Glutamatergic neuron (in vitro differentiated cells): ENCODE measurements around the gene BCL7A. TPM values are rescaled to one million over a fixed set of nuclear protein-coding genes. Genes with fewer than 3 reads are reported as not detected.

Experiments used
- DNase-seq: peaks from one replicate; pipeline ENCODE4 v3.0.0; 2022
- H3K27ac Mint-ChIP-seq: one replicate; pipeline ENCODE4 v1.8.0; 2020; ENCODE audit warnings: mild to moderate bottlenecking, mixed read lengths, inconsistent platforms; ENCODE audit not compliant: unreplicated experiment
- H3K27me3 Mint-ChIP-seq: one replicate; pipeline ENCODE4 v1.8.0; 2020; ENCODE audit warnings: mild to moderate bottlenecking, moderate library complexity, mixed read lengths, inconsistent platforms; ENCODE audit not compliant: unreplicated experiment
- H3K36me3 Mint-ChIP-seq: one replicate; pipeline ENCODE4 v1.8.0; 2020; ENCODE audit warnings: mild to moderate bottlenecking, mixed read lengths, inconsistent platforms; ENCODE audit not compliant: unreplicated experiment
- H3K4me1 Mint-ChIP-seq: one replicate; pipeline ENCODE4 v1.8.0; 2020; ENCODE audit warnings: mild to moderate bottlenecking, low read depth, mixed read lengths, inconsistent platforms; ENCODE audit not compliant: unreplicated experiment
- H3K4me3 Mint-ChIP-seq: one replicate; pipeline ENCODE4 v1.8.0; 2020; ENCODE audit warnings: mild to moderate bottlenecking, mixed read lengths, inconsistent platforms; ENCODE audit not compliant: unreplicated experiment
- H3K9me3 Mint-ChIP-seq: one replicate; pipeline ENCODE4 v1.8.0; 2020; ENCODE audit warnings: mild to moderate bottlenecking, moderate library complexity, mixed read lengths, inconsistent platforms; ENCODE audit not compliant: unreplicated experiment
- total RNA-seq: library from RNA; stranded (reverse); fragmentation: NEBNext Ultra II Directional; extraction: Animal tissue kit (Norgen Biotek cat#: 25700); gene quantifications from one replicate; pipeline ENCODE4 v1.2.1, GENCODE V29; 2021; ENCODE audit not compliant: unreplicated experiment
- TF ChIP-seq, protein P1 (sequence below): fragments of 200-600 bp; sonication (generic); IDR thresholded peaks from one replicate; pipeline ENCODE4 v1.5.0; 2021; ENCODE audit not compliant: partially characterized antibody, unreplicated experiment

The BCL7A gene
- total RNA-seq, 1 donor from 2014 or later, result 148 TPM

- Mint-ChIP-seq H3K27me3 (peaks cover 12% of the 10 kb centered on the region), H3K36me3 (peaks cover 7% of the 10 kb centered on the region), H3K4me3 (no peak overlapping the region), H3K27ac (no peak overlapping the region), H3K4me1 (peaks cover 60% of the 10 kb centered on the region), H3K9me3 (peaks cover 19% of the 10 kb centered on the region)
- TF ChIP-seq, protein P1, sequence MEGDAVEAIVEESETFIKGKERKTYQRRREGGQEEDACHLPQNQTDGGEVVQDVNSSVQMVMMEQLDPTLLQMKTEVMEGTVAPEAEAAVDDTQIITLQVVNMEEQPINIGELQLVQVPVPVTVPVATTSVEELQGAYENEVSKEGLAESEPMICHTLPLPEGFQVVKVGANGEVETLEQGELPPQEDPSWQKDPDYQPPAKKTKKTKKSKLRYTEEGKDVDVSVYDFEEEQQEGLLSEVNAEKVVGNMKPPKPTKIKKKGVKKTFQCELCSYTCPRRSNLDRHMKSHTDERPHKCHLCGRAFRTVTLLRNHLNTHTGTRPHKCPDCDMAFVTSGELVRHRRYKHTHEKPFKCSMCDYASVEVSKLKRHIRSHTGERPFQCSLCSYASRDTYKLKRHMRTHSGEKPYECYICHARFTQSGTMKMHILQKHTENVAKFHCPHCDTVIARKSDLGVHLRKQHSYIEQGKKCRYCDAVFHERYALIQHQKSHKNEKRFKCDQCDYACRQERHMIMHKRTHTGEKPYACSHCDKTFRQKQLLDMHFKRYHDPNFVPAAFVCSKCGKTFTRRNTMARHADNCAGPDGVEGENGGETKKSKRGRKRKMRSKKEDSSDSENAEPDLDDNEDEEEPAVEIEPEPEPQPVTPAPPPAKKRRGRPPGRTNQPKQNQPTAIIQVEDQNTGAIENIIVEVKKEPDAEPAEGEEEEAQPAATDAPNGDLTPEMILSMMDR, result no peak
- DNase-seq, result no peak
Measured at GRCh38 chr12:122084857-122085405, 63.2 kb downstream of the BCL7A start.

- Mint-ChIP-seq H3K36me3 (peaks cover 7% of the 10 kb centered on the region), H3K4me1 (peaks cover 61% of the 10 kb centered on the region), H3K27ac (peak overlapping the region; percentile 67), H3K9me3 (peaks cover 17% of the 10 kb centered on the region), H3K4me3 (peak overlapping the region; percentile 70), H3K27me3 (peaks cover 11% of the 10 kb centered on the region)
- no peak for DNase-seq
- TF ChIP-seq, protein P1, result no peak
Measured at GRCh38 chr12:122085591-122085990, 63.9 kb downstream of the BCL7A start.

DNA sequence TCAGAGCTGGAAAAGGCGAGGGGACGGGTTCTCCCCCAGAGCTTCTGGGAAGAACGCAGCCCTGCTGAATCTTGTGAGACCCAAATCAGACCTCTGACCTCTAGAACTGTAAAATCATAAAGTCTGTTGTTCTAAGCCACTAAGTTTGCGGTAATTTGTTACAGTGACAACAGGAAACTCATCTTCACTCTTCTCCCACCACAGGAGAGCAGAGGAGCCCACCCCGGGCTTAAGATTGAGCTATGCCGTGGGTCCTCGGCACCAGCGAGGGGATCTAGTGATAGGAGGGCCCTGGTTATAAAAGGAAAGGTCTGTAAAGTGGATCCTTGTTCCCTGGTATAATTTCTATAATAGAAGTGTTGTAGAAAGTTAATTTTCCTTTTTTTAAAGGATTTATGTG, 64.4 kb downstream of the BCL7A start:
- TF ChIP-seq, protein P1, result no peak
- Mint-ChIP-seq H3K36me3 (peaks cover 7% of the 10 kb centered on the region), H3K27ac (peak overlapping the region; percentile 67), H3K9me3 (peaks cover 14% of the 10 kb centered on the region), H3K4me3 (peak overlapping the region; percentile 65), H3K4me1 (peaks cover 62% of the 10 kb centered on the region), H3K27me3 (peaks cover 11% of the 10 kb centered on the region)
- no peak for DNase-seq

DNA sequence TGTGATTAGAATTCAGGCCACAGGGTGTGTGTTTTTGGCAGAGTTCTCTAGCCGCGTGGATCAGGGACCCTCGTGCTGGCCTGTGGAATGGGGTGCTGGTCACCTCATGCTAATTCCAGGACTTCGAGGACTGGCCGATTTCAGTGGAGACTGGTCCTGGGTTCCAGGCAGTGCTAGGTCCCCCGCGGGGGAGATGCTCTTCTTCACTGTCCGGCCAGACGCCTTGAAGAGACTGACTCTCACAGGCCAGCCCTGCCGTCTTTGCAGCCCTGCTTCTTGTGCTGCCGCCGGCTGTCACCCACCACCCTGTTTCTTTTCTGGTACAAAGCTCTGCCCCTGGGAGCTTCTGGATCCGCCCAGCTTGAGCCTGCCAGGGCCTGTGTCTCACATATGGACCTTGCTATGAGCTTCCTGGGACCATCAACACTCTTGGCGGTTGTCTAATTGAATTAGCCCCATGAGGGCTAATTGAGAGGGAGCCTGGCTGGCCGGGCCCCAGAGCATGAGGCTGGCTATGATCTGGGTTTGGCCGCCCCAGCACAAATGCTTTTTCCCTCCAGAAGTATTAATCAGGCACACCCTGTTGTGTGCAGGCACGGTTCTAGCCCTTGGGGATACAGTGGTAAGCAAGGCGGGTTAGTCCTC, 65.1 kb downstream of the BCL7A start:
- peaks cover 13% of the 10 kb centered on the region for H3K9me3 Mint-ChIP-seq
- peak overlapping the region; percentile 67 for H3K27ac Mint-ChIP-seq
- H3K4me3 Mint-ChIP-seq, result peak overlapping the region; percentile 73
- H3K4me1 Mint-ChIP-seq, result peaks cover 57% of the 10 kb centered on the region
- DNase-seq, result no peak
- TF ChIP-seq, protein P1, result no peak
- peaks cover 10% of the 10 kb centered on the region for H3K27me3 Mint-ChIP-seq
- H3K36me3 Mint-ChIP-seq, result peaks cover 7% of the 10 kb centered on the region
